SHP77 treated with DMSO at 0.1 percent for 48 hours (cell line): ENCODE measurements around the gene ADGRA1.

Source experiments
- DNase-seq: peaks from one replicate; lab custom pipeline; 2025; lab: John Stamatoyannopoulos, UW

Gene ADGRA1

DNA sequence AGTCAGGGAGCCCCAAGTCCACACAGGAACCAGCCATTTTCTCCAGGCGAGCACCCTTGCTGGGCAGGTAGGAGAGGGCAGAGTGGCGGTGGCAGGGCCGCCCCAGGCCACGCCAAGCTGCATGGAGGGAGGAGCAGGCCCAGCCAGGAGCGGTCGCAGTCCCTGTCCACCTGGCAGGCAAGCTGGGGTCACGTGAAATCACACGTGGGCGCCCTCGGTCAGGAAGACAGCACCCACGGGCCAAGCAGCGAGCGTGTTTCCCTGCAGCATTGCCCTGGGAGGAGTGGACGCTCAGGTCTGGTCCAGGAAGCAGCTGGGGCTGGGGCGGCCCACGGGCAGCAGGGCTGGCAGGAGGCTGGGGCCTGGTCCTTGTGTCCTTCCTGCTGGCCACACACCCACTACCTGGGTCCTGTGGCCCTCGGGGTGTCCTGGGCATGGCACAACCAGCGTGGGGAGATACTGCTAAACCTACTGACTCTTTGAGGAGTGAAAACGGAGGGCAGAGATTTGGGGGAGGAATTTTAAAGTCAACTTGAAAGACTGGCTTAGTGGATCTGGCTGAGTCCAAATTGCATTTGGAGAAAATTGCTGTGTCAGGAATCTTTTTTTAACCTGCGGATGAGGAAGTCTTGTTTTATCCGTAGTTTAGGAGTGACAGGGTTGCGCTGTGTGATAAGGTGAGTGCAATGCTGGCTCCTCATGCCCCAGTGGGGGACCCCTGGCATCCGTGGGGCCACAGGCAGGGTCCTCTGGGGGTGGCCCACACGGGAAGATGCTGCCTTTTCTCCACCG, 12.2 kb upstream of the ADGRA1 start:
- no peak for DNase-seq

DNA sequence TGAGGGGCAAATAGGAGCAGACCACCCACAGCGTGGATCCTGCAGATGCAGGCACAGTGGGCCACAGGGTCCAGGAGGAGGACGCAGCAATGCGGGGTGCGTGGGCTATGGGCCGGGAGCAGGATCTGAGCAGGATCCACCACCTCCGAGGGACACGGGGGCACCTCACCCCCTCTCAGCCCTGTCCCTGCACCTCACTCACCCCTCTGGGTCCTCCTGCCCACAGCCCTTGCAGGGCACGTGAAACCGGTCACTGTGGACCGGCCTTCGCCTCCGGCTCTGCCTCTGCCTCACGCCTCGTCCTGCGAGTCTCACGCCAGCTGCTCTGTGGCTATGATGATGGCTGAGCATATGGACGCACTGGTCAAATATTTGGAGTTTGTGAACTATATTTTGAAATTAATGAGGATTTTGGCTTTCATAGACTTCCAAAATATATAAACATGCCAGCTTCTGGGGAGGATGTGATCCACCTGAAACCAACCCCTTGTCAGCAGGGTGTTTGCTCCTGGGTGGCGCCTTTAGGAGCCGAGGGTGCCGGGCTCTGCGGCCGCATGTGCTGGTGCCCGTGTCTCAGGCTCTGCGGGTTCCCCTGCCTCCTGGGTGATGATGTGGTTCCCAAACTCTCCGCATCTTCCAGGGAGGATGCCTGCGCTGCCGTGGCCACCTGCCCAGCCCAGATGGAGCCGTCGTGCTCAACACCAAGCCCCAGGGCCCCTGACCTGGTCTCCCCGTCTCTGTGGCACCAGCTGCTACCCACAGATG, 11.3 kb upstream of the ADGRA1 start:
- DNase-seq = no peak

DNA sequence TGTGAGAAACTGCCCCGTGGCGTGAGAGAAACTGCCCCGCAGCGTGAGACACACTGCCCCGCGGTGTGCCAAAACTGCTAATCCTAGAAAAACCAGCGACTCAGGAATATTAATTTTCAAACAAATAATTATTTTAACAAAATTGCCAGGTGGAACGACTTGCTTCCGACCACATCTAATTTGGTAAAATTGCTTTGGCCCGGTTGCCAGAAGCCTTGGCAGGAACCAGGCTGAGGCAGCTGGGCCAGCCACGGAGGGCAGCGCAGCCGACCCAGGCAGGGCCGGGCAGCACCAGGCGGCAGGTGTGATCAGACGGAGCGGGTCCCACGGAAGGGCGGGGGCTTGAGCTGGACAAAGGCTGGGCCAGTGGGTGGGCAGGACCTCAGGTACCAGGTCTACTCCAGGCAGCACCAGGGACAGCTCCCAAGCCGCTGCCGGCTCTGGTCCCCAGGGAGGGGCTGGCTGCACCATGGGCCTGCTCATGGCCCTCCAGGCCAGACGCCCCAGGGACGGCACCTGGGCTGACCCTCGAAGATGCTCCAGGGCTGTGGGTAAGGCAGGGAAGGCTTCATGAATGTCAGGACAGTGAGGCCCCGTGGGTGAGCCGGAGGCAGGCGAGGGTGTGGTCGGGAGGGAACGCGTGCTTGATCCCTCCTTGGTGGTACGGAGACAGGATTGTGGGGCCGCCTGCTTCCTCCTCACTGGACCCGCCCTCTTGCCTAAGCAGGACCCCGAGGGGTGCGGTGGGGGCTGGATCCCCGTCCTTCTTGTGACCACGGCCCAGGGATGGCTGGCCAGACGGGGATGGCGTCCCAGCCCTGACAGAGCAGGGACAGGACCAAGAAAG, 7.7 kb upstream of the ADGRA1 start:
- no peak for DNase-seq

- no peak for DNase-seq
Observed at GRCh38 chr10:133080683-133081040, 7.1 kb upstream of the ADGRA1 start.

- no peak for DNase-seq
Observed at GRCh38 chr10:133081636-133082035, 6.1 kb upstream of the ADGRA1 start.

DNA sequence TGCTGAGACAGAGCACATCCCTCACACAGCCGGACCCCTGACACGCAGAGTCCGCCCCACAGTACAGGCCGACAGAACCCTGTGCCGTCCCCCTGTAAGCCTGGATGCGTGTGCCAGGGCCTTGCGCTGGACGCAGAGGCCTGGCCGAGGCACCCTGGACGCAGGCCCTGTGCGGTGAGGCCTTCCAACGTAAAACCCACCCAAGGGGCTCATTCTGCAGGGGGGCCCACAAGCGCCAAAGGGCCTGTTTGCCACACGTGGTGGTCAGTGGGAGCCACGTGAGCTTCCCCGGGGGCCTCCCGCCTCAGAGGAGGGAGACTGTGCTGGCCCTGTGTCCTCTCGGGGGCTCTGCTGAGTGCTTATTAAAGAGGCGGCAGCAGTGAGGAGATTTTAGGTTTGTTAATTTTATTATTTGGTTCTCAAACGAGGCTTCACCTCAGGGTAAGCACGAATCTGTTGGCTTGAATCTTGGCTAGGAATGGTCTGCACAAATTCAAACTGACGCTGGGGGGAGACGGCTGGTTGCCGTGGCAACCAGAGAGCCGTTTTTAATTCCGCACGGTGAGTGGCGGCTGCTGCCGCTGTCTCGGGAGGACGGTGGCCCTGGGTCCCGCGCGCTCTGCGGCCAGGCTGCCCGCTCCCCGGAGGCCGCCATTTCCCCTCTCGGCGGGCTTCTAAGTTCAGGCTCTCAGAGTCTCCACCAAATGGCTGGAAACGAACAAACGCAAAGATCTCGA, 4.9 kb upstream of the ADGRA1 start:
- DNase-seq = no peak

- no peak for DNase-seq
Observed at GRCh38 chr10:133083422-133084100, 4.2 kb upstream of the ADGRA1 start.

- DNase-seq = no peak
Observed at GRCh38 chr10:133084491-133084890, 3.2 kb upstream of the ADGRA1 start.

- DNase-seq = no peak
Observed at GRCh38 chr10:133085251-133086125, 2.2 kb upstream of the ADGRA1 start.

DNA sequence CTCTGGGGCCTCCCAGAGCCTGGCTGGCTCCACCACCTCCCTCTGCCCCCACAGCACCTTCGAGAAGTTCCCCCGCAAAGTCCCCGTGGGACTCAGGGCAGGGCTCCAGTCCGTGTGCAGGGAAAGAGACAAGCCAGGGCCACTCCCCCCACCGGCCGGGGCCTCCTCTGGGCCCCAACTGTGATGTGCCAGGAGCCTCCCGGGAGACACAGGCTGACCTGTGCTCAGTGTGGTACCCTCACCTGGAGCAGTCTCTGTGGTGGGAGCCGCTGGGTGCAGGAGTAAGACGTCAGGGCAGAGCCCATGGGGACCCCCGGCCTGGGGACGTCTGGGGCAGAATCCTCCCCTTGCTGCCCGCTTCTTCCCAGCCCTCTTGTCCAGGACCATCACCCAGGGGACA, 1.5 kb upstream of the ADGRA1 start:
- DNase-seq = no peak

DNA sequence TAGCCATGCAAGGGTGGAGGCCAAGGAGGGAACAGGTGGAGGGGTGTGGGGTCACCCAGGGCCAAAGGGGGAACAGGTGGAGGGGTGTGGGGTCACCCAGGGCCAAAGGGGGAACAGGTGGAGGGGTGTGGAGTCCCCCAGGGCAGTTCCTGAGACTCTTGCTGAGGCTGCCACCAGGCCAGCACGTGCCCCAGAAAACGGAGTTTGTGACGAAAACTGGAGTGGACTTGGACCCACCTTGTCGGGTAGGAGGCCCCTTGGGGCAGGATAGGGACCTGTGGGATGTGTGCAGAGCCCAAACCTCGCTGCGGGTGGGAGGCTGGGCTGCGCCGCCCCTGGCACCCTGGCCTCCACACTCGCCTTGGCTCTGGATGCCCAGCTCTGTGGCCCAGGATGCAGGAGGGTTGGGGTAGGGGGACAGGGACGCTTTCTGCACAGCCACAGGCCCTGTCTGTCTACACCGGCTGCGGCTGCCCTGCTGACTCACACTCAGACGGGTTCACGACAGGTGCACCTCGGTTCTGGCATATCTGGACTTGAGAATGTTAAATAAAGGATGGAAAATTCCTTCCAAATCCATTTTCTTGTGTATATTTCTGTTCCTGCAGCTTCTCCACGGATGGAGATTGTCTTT, 562 bp upstream of the ADGRA1 start:
- DNase-seq = no peak

GRCh38 chr10:133088179-133088955, 643 bp downstream of the ADGRA1 start:
- DNase-seq = no peak

GRCh38 chr10:133088956-133089800, 1.5 kb downstream of the ADGRA1 start:
- DNase-seq = no peak

DNA sequence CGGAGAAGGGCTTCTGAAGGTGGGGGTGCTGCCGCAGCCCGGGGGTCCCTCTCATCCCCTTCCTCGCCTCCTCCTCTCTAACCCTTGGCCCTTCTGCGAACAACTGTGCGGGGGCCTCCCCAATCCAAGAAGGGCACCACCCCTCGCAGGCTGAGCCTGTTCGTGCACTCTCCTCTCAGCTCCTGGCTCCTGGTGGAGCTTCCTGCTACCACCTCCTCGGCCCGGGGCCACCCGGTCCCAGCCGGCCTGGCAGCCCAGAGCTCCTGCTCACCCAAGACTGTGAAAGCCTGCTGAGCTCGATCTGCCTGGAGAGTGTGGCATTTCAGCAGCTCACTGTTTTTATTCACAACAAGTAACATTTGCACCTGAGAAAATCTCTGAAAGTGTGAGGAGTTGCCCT, 2.4 kb downstream of the ADGRA1 start:
- no peak for DNase-seq

DNA sequence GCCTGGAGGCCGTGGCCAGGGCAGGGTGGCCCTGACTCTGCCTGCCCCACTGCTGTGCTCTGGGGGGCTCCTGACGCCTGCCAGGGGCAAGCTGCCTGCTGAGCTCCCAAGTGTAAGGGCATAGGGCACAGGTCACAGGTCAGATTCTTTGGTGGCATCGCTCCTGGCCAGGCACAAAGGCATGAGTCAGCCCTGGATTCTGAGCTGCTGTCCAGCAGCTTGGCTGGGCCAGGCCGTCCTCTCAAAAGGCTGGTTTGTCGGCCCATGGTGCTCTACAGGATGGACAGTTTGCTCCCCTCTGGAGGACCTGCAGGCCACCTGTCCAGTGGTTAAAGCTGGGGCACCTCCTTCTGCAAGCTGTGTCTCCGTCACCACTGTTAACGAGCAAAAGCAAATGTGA, 2.9 kb downstream of the ADGRA1 start:
- DNase-seq = no peak

- DNase-seq = no peak
Observed at GRCh38 chr10:133091316-133091715, 3.6 kb downstream of the ADGRA1 start.

- no peak for DNase-seq
Observed at GRCh38 chr10:133093291-133093690, 5.6 kb downstream of the ADGRA1 start.

GRCh38 chr10:133094286-133094685, 6.6 kb downstream of the ADGRA1 start:
- DNase-seq = no peak
